Hepatocyte (in vitro differentiated cells): ENCODE measurements around the gene CDR2L. TPM values are rescaled to one million over a fixed set of nuclear protein-coding genes. Genes with fewer than 3 reads are reported as not detected.

Experiments used
- DNase-seq: peaks from one replicate; pipeline ENCODE4 v3.0.0-alpha.2; 2016; ENCODE audit warnings: low spot score
- H2AFZ ChIP-seq: fragments of 200-600 bp; sonication (generic); 2 replicates; pipeline ENCODE4 v1.6.0; 2016; ENCODE audit warnings: antibody characterized with exemption, mild to moderate bottlenecking
- H3K27ac ChIP-seq: fragments of 200-600 bp; sonication (generic); 2 replicates; pipeline ENCODE4 v1.5.1; 2016; ENCODE audit warnings: mild to moderate bottlenecking
- H3K27me3 ChIP-seq: fragments of 200-600 bp; sonication (generic); 2 replicates; pipeline ENCODE4 v1.6.1; 2016
- H3K36me3 ChIP-seq: fragments of 200-600 bp; sonication (generic); replicated peaks from 2 replicates; pipeline ENCODE4 v1.5.1; 2016; ENCODE audit warnings: low read depth; ENCODE audit not compliant: insufficient read depth
- H3K4me1 ChIP-seq: fragments of 200-600 bp; sonication (generic); 2 replicates; pipeline ENCODE4 v1.5.1; 2016; ENCODE audit warnings: mild to moderate bottlenecking, moderate library complexity; ENCODE audit not compliant: insufficient read depth
- H3K4me2 ChIP-seq: fragments of 200-600 bp; sonication (generic); 2 replicates; pipeline ENCODE4 v1.6.0; 2016
- H3K4me3 ChIP-seq: fragments of 200-600 bp; sonication (generic); 2 replicates; pipeline ENCODE4 v1.5.1; 2016; ENCODE audit warnings: mild to moderate bottlenecking
- H3K79me2 ChIP-seq: fragments of 200-600 bp; sonication (generic); 2 replicates; pipeline ENCODE4 v1.6.0; 2017; ENCODE audit warnings: mild to moderate bottlenecking
- H3K9me2 ChIP-seq: fragments of 200-600 bp; sonication (generic); replicated peaks from 2 replicates; pipeline ENCODE4 v1.6.0; 2017; ENCODE audit warnings: mild to moderate bottlenecking; ENCODE audit not compliant: insufficient read depth
- H3K9me3 ChIP-seq: fragments of 200-600 bp; sonication (generic); 2 replicates; pipeline ENCODE4 v1.5.1; 2016; ENCODE audit warnings: low read depth, mild to moderate bottlenecking
- H4K20me1 ChIP-seq: fragments of 200-600 bp; sonication (generic); 2 replicates; pipeline ENCODE4 v1.6.0; 2016; ENCODE audit warnings: mild to moderate bottlenecking; ENCODE audit not compliant: insufficient read depth, poor library complexity, severe bottlenecking
- EZH2 ChIP-seq: fragments of 200-600 bp; sonication (generic); IDR thresholded peaks from 2 replicates; pipeline ENCODE4 v1.6.1; 2016; ENCODE audit warnings: antibody characterized with exemption, mild to moderate bottlenecking, borderline replicate concordance
- EZH2phosphoT487 ChIP-seq: fragments of 200-600 bp; sonication (generic); IDR thresholded peaks from one replicate; pipeline ENCODE4 v1.6.1; 2018; ENCODE audit warnings: antibody characterized with exemption, mild to moderate bottlenecking, low read depth, moderate library complexity; ENCODE audit not compliant: unreplicated experiment, severe bottlenecking
- WGBS: methylation state at CpG from one replicate; pipeline ENCODE4 v1.1.6; 2016; ENCODE audit warnings: low lambda C conversion rate; ENCODE audit errors: missing lambda C conversion rate; 5-methylcytosine and 5-hydroxymethylcytosine counted together
- polyA plus RNA-seq: library from polyadenylated mRNA; unstranded; fragments of >200 nt; fragmentation: Nextera tagmentation; extraction: Ambion mirVana; gene quantifications from 2 replicates; pipeline ENCODE4 v1.2.1, GENCODE V29; 2016
- total RNA-seq: library from RNA; depleted of rRNA; stranded (reverse); fragments of >200 nt; gene quantifications from 2 replicates; pipeline ENCODE4 v1.2.3, GENCODE V29; 2014
- TF ChIP-seq, protein P1 (sequence below): fragments of 200-600 bp; sonication (generic); IDR thresholded peaks from 2 replicates; pipeline ENCODE4 v1.5.1; 2016; ENCODE audit warnings: antibody characterized with exemption, mild to moderate bottlenecking; ENCODE audit not compliant: poor library complexity

The CDR2L gene
- total and polyA plus RNA-seq, 2 experiments from 2014 or later, result 16.4 to 17.0 TPM

DNA sequence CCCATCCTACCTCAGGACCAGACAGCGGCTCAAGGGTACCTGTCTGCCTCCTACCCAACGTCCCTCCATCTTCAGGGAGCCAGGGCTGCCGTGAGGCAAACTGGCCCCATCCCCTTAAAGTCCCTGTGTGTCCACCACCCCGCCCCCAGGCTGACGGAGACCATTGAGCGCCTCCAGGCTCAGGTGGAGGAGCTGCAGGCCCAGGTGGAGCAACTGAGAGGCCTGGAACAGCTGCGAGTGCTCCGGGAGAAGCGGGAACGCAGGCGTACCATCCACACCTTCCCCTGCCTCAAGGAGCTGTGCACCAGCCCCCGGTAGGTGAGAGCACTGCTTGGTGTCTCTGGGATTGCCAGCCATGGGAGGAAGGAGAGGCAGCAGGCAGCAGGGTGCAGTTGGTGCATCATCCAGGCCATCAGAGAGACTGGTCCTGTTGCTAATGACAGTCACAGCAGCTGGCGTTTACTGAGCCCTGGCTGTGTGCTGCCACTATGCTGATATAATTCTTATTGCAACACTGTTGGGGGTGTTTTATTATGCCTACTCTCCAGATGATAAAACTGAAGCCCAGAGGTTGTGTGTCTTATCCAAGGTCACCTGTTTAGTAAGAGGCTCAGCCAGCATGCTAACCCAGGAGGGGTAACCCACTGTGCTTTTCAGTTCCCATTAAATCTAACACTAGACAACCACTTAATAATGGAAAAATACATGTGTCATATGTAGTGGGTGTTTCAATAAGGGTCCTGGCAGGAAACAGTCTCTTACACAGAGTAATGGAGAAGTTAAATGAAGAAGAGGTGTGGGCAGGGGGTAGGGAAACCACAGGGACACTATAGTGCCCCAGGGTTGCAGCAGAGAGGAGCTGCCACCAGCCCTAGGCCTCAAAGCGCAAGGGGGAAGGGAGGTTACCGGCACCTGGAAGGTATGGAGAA is 14.7 kb downstream of the CDR2L start:
- Histone ChIP-seq H3K4me2 (no peak overlapping the region), H3K79me2 (no peaks in the 10 kb centered on the region), H3K27me3 (no peaks in the 10 kb centered on the region), H3K9me3 (no peaks in the 10 kb centered on the region), H4K20me1 (no peaks in the 10 kb centered on the region), H3K27ac (no peak overlapping the region), H3K9me2 (no peaks in the 10 kb centered on the region), H3K4me3 (no peak overlapping the region), H3K4me1 (no peaks in the 10 kb centered on the region), H3K36me3 (no peaks in the 10 kb centered on the region), H2AFZ (no peak overlapping the region)
- no peak for DNase-seq
- TF ChIP-seq, protein P1, sequence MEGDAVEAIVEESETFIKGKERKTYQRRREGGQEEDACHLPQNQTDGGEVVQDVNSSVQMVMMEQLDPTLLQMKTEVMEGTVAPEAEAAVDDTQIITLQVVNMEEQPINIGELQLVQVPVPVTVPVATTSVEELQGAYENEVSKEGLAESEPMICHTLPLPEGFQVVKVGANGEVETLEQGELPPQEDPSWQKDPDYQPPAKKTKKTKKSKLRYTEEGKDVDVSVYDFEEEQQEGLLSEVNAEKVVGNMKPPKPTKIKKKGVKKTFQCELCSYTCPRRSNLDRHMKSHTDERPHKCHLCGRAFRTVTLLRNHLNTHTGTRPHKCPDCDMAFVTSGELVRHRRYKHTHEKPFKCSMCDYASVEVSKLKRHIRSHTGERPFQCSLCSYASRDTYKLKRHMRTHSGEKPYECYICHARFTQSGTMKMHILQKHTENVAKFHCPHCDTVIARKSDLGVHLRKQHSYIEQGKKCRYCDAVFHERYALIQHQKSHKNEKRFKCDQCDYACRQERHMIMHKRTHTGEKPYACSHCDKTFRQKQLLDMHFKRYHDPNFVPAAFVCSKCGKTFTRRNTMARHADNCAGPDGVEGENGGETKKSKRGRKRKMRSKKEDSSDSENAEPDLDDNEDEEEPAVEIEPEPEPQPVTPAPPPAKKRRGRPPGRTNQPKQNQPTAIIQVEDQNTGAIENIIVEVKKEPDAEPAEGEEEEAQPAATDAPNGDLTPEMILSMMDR, result no peak
- TF ChIP-seq EZH2 (no peak), EZH2phosphoT487 (no peak)
- 97% methylated on average over 15 of the region's 15 CpGs for WGBS

DNA sequence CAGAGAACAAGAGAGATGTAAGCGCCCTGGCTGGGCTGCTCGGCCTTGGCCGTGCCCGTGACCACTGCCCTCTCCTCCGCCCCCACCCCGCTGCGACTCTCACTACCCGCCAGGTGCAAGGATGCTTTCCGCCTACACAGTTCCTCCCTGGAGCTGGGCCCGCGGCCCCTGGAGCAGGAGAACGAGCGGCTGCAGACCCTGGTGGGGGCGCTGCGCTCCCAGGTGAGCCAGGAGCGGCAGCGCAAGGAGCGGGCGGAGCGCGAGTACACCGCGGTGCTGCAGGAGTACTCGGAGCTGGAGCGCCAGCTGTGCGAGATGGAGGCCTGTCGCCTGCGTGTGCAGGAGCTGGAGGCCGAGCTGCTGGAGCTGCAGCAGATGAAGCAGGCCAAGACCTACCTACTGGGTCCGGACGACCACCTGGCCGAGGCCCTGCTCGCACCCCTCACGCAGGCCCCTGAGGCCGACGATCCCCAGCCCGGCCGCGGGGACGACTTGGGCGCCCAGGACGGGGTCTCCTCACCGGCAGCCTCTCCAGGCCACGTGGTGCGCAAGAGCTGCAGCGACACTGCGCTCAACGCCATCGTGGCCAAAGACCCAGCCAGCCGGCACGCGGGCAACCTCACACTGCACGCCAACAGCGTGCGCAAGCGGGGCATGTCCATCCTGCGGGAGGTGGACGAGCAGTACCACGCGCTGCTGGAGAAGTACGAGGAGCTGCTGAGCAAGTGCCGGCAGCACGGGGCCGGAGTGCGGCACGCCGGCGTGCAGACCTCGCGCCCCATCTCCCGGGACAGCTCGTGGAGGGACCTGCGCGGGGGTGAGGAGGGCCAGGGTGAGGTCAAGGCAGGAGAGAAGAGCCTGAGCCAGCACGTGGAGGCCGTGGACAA is 15.9 kb downstream of the CDR2L start:
- no peaks in the 10 kb centered on the region for H3K79me2 ChIP-seq
- H3K4me2 ChIP-seq, result no peak overlapping the region
- no peak for DNase-seq
- H4K20me1 ChIP-seq, result no peaks in the 10 kb centered on the region
- WGBS, result 97% methylated on average over 76 of the region's 76 CpGs
- TF ChIP-seq, protein P1, result no peak
- TF ChIP-seq EZH2phosphoT487 (no peak), EZH2 (no peak)
- no peak overlapping the region for H3K4me3 ChIP-seq
- H3K9me2 ChIP-seq, result no peaks in the 10 kb centered on the region
- H3K36me3 ChIP-seq, result no peaks in the 10 kb centered on the region
- H2AFZ ChIP-seq, result no peak overlapping the region
- no peak overlapping the region for H3K27ac ChIP-seq
- no peaks in the 10 kb centered on the region for H3K27me3 ChIP-seq
- no peaks in the 10 kb centered on the region for H3K4me1 ChIP-seq
- H3K9me3 ChIP-seq, result no peaks in the 10 kb centered on the region

DNA sequence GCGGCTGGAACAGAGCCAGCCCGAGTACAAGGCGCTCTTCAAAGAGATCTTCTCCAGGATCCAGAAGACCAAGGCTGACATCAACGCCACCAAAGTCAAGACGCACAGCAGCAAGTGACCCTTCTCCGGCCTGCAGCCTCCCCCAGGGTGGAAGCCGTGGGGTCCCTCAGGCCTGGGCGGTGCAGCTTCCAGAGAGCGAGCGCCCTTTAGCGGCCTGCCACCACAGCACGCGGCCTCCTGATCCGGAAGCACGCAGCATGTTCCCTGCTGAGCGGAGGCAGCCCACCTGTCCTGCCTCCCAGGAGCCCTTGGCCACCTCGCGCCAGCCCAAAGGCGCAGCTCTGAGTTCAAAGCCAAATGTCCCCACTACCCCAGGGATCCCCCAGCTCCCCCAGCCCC is 16.5 kb downstream of the CDR2L start:
- TF ChIP-seq EZH2 (no peak), EZH2phosphoT487 (no peak)
- TF ChIP-seq, protein P1, result no peak
- H3K36me3 ChIP-seq, result no peaks in the 10 kb centered on the region
- WGBS, result 94% methylated on average over 15 of the region's 19 CpGs

More for the DNA sequence above, 16.5 kb downstream of the CDR2L start:
- Histone ChIP-seq H3K79me2 (no peaks in the 10 kb centered on the region), H4K20me1 (no peaks in the 10 kb centered on the region), H3K9me2 (no peaks in the 10 kb centered on the region), H3K9me3 (no peaks in the 10 kb centered on the region), H2AFZ (no peak overlapping the region), H3K4me2 (no peak overlapping the region), H3K27me3 (no peaks in the 10 kb centered on the region), H3K27ac (no peak overlapping the region), H3K4me3 (no peak overlapping the region), H3K4me1 (no peaks in the 10 kb centered on the region)
- no peak for DNase-seq
